HepG2 (cell line): ENCODE measurements around the gene RBP7. TPM values are rescaled to one million over a fixed set of nuclear protein-coding genes. Genes with fewer than 3 reads are reported as not detected.
A peak's percentile ranks its signal among the peaks of the same experiment; 100 is the strongest.

Experiments used
- ATF3 ChIP-seq: sonication (generic); formaldehyde crosslinking; IDR thresholded peaks from 2 replicates; pipeline ENCODE4 v1.4.0; 2020; ENCODE audit warnings: missing genetic modification reagents
- ATRX ChIP-seq: sonication (generic); formaldehyde crosslinking; IDR thresholded peaks from 2 replicates; pipeline ENCODE4 v1.4.0; 2020; ENCODE audit warnings: missing genetic modification reagents, borderline replicate concordance
- E2F2 ChIP-seq: sonication (generic); formaldehyde crosslinking; IDR thresholded peaks from 2 replicates; pipeline ENCODE4 v1.4.0; 2020; ENCODE audit warnings: missing genetic modification reagents, borderline replicate concordance
- GPBP1L1 ChIP-seq: sonication (generic); formaldehyde crosslinking; IDR thresholded peaks from 2 replicates; pipeline ENCODE4 v1.5.0; 2020; ENCODE audit warnings: mild to moderate bottlenecking, missing genetic modification reagents
- HMGA1 ChIP-seq: sonication (generic); formaldehyde crosslinking; conservative IDR thresholded peaks from 2 replicates; pipeline ENCODE4 v1.4.0; 2020; ENCODE audit warnings: missing genetic modification reagents
- PTBP1 ChIP-seq: fragments of 200-400 bp; formaldehyde crosslinking; IDR thresholded peaks from 2 replicates; pipeline ENCODE4 v1.6.1; 2018; ENCODE audit warnings: low read length, low read depth; ENCODE audit not compliant: poor library complexity, severe bottlenecking
- RELA ChIP-seq: sonication (generic); formaldehyde crosslinking; IDR thresholded peaks from 2 replicates; pipeline ENCODE4 v1.4.0; 2020; ENCODE audit warnings: missing genetic modification reagents
- SATB2 ChIP-seq: sonication (generic); formaldehyde crosslinking; IDR thresholded peaks from 2 replicates; pipeline ENCODE4 v1.5.0; 2020; ENCODE audit warnings: missing genetic modification reagents
- SRSF1 ChIP-seq: fragments of 200-400 bp; formaldehyde crosslinking; optimal IDR thresholded peaks from 2 replicates; pipeline ENCODE3; 2017; ENCODE audit warnings: mild to moderate bottlenecking, low read depth, low read length, moderate library complexity
- STAT6 ChIP-seq: sonication (generic); formaldehyde crosslinking; IDR thresholded peaks from 2 replicates; pipeline ENCODE4 v1.4.0; 2020; ENCODE audit warnings: missing genetic modification reagents, mild to moderate bottlenecking, borderline replicate concordance
- ZGPAT ChIP-seq: IDR thresholded peaks from 2 replicates; pipeline ENCODE4 v1.6.1; 2016; ENCODE audit warnings: mild to moderate bottlenecking
- ZMAT5 ChIP-seq: sonication (generic); formaldehyde crosslinking; IDR thresholded peaks from 2 replicates; pipeline ENCODE4 v1.5.0; 2020; ENCODE audit warnings: mild to moderate bottlenecking, low read depth, missing genetic modification reagents, borderline replicate concordance
- ZNF20 ChIP-seq: sonication (generic); formaldehyde crosslinking; IDR thresholded peaks from 2 replicates; pipeline ENCODE4 v1.4.0; 2020; ENCODE audit warnings: mild to moderate bottlenecking, moderate library complexity, missing genetic modification reagents
- ZNF256 ChIP-seq: sonication (generic); formaldehyde crosslinking; conservative IDR thresholded peaks from 2 replicates; pipeline ENCODE4 v1.4.0; 2020; ENCODE audit warnings: missing genetic modification reagents
- ZNF274 ChIP-seq: sonication (generic); formaldehyde crosslinking; IDR thresholded peaks from 2 replicates; pipeline ENCODE4 v1.5.1; 2020; ENCODE audit warnings: mild to moderate bottlenecking, missing genetic modification reagents
- ZNF510 ChIP-seq: sonication (generic); formaldehyde crosslinking; IDR thresholded peaks from 2 replicates; pipeline ENCODE4 v1.4.0; 2020; ENCODE audit warnings: low read depth, mild to moderate bottlenecking, missing genetic modification reagents
- ZNF557 ChIP-seq: sonication (generic); formaldehyde crosslinking; IDR thresholded peaks from 2 replicates; pipeline ENCODE4 v1.4.0; 2020; ENCODE audit warnings: missing genetic modification reagents
- polyA plus RNA-seq, 8 experiments: library from polyadenylated mRNA; depleted of rRNA in 3 of 8; stranded (reverse) in 7 of 8; unstranded in 1 of 8; fragments of >200 nt; fragmentation: Illumina TruSeq in 4 of 8; extraction: Trizol in 4 of 8; gene quantifications; 2 replicates each; pipeline versions ENCODE4 v1.2.1 to v1.2.3, GENCODE V29; 2011 to 2016; ENCODE audit warnings: low read depth in 4 of 8, missing spikeins in 1 of 8, mixed read lengths in 1 of 8; ENCODE audit not compliant: insufficient read depth in 1 of 8
- total RNA-seq, 5 experiments: library from RNA; depleted of rRNA; stranded (reverse); fragments of >200 nt; fragmentation: Illumina TruSeq; extraction: Trizol; gene quantifications; 2 replicates each; pipeline ENCODE4 v1.2.3, GENCODE V29; 2016; ENCODE audit warnings: low read depth in 1 of 5
- TF ChIP-seq, protein P1 (sequence below): sonication (generic); formaldehyde crosslinking; IDR thresholded peaks from 2 replicates; pipeline ENCODE4 v1.5.0; 2020; ENCODE audit warnings: missing genetic modification reagents
- TF ChIP-seq, protein P2 (sequence below): sonication (generic); formaldehyde crosslinking; IDR thresholded peaks from 2 replicates; pipeline ENCODE4 v1.5.1; 2020; ENCODE audit warnings: mild to moderate bottlenecking, missing genetic modification reagents, moderate library complexity

The RBP7 gene
- total and polyA plus RNA-seq, 2 of the 13 experiments (the other 11 are each of a cell fraction or from before 2014, with no cell fraction given) = 1.6 to 2.0 TPM

GRCh38 chr1:10032590-10033358 is 35.7 kb downstream of the RBP7 start, which contains the start of gene UBE4B (continued):
- TF ChIP-seq ZNF510 (no peak), ATRX (CRISPR knock-in tag) (no peak), ZMAT5 (CRISPR knock-in tag) (no peak), GPBP1L1 (no peak), PTBP1 (no peak), ATF3 (CRISPR knock-in tag) (peak; percentile 29; the same call in 1 of the 2 replicates), ZNF557 (CRISPR knock-in tag) (0 out of 2 replicates have a peak, but pooled peaks have one; percentile 34), ZGPAT (CRISPR knock-in tag) (peak; percentile 48), SRSF1 (peak; percentile 36), SATB2 (CRISPR knock-in tag) (no peak), STAT6 (no peak), ZNF256 (0 out of 2 replicates have a peak, but pooled peaks have one; percentile 33), HMGA1 (CRISPR knock-in tag) (no peak), RELA (CRISPR knock-in tag) (no peak), E2F2 (CRISPR knock-in tag) (no peak), ZNF20 (no peak), ZNF274 (CRISPR knock-in tag) (no peak; the same call in 1 of the 2 replicates)
- TF ChIP-seq, protein P1, sequence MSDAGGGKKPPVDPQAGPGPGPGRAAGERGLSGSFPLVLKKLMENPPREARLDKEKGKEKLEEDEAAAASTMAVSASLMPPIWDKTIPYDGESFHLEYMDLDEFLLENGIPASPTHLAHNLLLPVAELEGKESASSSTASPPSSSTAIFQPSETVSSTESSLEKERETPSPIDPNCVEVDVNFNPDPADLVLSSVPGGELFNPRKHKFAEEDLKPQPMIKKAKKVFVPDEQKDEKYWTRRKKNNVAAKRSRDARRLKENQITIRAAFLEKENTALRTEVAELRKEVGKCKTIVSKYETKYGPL = no peak
- TF ChIP-seq, protein P2, sequence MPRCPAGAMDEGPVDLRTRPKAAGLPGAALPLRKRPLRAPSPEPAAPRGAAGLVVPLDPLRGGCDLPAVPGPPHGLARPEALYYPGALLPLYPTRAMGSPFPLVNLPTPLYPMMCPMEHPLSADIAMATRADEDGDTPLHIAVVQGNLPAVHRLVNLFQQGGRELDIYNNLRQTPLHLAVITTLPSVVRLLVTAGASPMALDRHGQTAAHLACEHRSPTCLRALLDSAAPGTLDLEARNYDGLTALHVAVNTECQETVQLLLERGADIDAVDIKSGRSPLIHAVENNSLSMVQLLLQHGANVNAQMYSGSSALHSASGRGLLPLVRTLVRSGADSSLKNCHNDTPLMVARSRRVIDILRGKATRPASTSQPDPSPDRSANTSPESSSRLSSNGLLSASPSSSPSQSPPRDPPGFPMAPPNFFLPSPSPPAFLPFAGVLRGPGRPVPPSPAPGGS (CRISPR knock-in tag) = no peak
